GM18870 (cell line): ENCODE results near the gene SIK2.
"Not testable (repeated sequence)": the region's sequence is repeated elsewhere in the genome, so short reads cannot be mapped to it uniquely, and the experiment has no call there.

ENCODE experiments used
- ATAC-seq: cut with Tn5 transposase; IDR thresholded peaks from one replicate; pipeline ENCODE4 v1.9.1; 2021; ENCODE audit warnings: moderate library complexity; ENCODE audit not compliant: unreplicated experiment

The SIK2 gene

GRCh38 chr11:111748035-111748804 is 146.0 kb downstream of the SIK2 start:
- no peak for ATAC-seq

DNA sequence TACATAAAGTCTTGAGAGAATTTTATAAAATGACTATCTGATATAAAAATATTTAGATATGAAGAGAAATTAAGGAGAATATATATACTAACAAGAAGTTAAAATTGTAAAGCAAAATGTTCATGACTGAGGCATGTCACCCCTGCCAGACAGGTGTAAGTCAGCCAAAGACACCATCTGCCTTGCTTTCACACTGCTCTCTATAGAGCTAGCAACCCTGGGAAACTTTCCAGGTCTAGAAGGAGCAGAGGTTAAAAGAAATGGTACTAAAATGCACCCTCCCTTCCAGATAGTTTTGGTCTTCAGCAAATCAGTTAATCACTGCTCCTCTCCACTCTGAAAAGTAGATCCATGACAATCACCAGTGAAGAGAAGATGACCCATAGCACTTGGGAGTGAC is 147.4 kb downstream of the SIK2 start:
- no peak for ATAC-seq

- no peak for ATAC-seq
These were observed 153.8 kb downstream of the SIK2 start for GRCh38 chr11:111756097-111756496.

GRCh38 chr11:111759376-111759775 is 157.1 kb downstream of the SIK2 start:
- ATAC-seq: no peak

DNA sequence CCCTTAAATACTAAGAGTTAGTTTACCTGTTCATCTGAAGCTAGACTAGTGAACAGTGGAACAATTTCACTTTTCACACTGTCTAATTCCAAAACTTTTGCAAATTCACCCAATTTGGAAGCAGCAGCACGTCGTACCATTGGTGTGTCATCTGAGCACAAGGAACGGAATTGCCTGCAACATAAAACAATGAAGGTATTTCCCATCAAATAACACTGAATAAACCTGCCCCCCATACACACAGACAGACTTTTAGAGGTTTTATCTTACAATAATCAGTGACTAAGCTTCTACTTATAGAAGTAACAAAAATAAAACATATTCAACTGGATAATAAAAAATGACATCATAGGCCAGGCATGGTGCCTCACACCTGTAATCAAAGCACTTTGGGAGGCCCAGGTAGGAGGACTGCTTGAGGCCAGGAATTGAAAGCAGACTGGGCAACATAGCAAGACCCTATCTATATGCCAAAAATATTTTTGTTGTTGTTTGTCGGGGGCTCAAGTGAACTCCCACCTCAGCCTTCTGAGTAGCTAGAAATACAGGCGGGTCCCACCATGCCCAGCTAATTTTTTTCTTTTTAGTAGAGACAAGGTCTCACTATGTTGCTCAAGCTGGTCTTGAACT is 157.6 kb downstream of the SIK2 start:
- ATAC-seq: no peak

GRCh38 chr11:111761036-111761435 is 158.8 kb downstream of the SIK2 start:
- no peak for ATAC-seq

DNA sequence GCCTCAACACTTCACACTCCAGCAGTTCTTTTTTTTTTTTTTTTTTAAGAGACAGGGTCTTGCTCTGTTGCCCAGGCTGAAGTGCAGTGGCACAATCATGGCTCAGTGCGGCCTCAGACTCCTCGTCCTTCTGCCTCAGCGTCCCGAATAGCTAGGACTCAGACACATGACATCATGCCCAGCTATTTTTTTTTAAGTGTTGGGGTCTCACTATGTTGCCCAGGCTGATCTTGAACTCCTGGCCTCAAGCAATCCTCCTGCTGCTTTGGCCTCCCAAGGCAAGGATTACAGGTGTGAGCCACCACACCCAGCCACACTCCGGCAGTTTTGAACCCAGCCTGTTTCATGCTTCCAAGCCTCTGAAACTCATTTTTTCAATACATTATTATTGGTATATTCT is 160.3 kb downstream of the SIK2 start:
- ATAC-seq: no peak

GRCh38 chr11:111762981-111763643 is 160.9 kb downstream of the SIK2 start:
- ATAC-seq: no peak

GRCh38 chr11:111764621-111765020 is 162.4 kb downstream of the SIK2 start:
- ATAC-seq: no peak

- ATAC-seq: peak; percentile 23
These were observed 163.2 kb downstream of the SIK2 start for GRCh38 chr11:111765320-111765983.

DNA sequence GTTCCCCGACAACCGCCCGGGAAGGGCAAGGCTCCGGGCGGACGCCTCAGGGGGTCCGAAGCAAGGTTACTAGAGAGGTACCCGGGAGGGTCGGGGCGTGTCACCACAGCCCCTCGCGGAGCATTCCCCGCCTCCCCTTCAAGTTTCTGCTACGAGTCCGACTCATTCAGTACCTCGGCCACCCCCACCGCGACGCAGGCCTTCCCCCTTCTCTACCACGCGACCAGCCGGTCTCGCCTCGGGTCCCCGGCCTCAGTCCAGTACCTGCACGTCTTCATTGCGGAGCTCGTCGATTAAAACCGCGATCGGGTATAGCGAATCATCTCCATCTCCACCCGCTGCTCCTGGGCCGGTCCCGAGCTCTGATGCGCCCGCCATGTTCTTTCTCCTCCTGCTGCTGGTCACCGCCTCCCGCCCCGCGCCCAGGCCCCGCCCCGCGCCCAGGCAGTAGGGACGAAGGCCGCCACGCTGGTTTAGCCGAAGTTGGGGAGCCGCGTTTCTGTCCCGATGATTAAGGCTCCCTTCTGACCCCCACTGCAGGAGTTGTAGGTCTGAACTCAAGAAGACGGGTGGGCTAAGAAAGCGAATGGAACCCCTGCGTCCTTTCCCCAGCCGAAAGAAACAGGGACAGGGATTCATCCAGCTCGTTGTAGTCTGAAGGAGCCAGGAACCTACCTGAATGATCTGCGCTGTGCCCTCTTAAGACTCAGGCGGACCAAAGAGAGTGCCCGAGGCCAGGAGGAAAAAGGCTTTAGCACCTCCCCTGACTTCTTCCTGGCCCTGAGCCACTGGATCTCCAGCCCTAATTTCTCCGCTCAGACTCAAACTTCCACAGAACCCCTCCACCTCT is 164.0 kb downstream of the SIK2 start, which contains the start of gene PPP2R1B:
TSS of gene PPP2R1B (minus strand) at position 406 of the 850 bp plus-strand sequence. CDS start at position 378, 28 bp downstream.
- ATAC-seq: peak; percentile 67

DNA sequence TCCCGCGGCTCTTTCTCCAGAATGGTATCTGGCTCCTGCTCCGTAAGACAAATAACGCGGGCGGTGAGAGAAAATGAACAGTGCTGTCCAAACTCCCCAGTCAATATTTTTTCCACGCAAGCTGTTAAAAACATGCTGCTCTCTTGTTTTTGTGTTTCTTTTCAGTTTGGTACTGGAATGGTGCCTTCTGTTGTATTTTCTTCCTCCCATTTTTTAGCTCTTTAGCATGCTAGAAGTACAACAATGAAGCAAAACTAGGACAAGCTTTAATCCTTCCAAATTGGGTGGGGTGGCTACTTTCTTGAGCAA is 164.5 kb downstream of the SIK2 start:
- no peak for ATAC-seq

- ATAC-seq: no peak
These were observed 168.4 kb downstream of the SIK2 start for GRCh38 chr11:111770581-111771134.

DNA sequence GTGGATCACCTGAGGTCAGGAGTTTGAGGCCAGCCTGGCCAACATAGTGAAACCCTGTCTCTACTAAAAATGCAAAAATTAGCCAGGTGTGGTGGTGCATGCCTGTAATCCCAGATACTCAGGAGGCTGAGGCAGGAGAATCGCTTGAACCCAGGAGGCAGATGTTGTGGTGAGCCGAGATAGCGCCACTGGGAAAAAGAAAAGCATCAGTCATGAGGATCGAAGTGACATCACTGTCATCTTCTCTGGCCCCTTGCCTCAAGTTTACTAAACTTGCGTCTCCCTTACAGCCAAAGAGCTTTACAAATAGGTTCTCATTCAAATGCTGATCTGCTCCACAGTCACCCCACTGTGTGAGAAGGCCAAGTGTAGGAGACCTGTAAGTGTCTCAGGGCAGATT is 169.0 kb downstream of the SIK2 start:
- not testable (repeated sequence) for ATAC-seq

DNA sequence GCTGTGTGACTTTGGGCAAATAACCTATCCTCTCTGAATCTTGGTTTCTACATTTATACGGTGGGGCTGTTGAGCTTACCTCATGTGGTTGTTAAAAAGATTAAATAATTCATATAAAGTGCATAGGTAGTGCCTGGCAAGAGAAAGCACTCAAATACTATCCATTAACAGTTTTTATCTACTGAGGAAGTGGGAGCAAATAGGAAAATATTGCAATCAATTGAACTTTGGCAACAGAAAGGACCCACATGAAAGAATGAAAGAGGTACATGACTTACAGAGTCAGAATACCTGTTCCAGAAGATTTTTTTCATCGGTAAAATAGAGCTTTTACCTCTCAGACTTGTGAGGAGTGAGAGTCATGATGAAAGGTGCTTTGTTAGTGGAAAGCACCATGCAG is 170.3 kb downstream of the SIK2 start:
- ATAC-seq: no peak

- ATAC-seq: no peak
These were observed 172.9 kb downstream of the SIK2 start for GRCh38 chr11:111774955-111775710.

GRCh38 chr11:111776398-111777093 is 174.3 kb downstream of the SIK2 start:
- peak; percentile 96 for ATAC-seq

- no peak for ATAC-seq
These were observed 175.1 kb downstream of the SIK2 start for GRCh38 chr11:111777094-111778046.
